Superior temporal gyrus (tissue), 1 donor: ENCODE results near the gene C5.

ENCODE experiments used
- DNase-seq: peaks from one replicate; pipeline ENCODE4 v3.0.0-alpha.2; 2016; ENCODE audit errors: extremely low spot score

Gene C5

GRCh38 chr9:120910643-120911042 is 139.4 kb downstream of the C5 start:
- DNase-seq, result no peak

- no peak for DNase-seq
Observed at GRCh38 chr9:120909904-120910303, 140.2 kb downstream of the C5 start.

- no peak for DNase-seq
Observed at GRCh38 chr9:120905315-120906164, 144.5 kb downstream of the C5 start.

- no peak for DNase-seq
Observed at GRCh38 chr9:120904978-120905301, 145.1 kb downstream of the C5 start.

GRCh38 chr9:120904061-120904977 is 145.8 kb downstream of the C5 start:
- no peak for DNase-seq

GRCh38 chr9:120902569-120903535 is 147.2 kb downstream of the C5 start:
- DNase-seq, result no peak
